GM10248 (cell line): Measurements from ENCODE around the gene B3GALT5.

Experiments used
- CTCF ChIA-PET: fragments of 300-600 bp; sonication (Branson Sonifier 250); formaldehyde crosslinking; extraction: SDS; loops from one replicate; lab custom pipeline; 2021; ENCODE audit warnings: antibody characterized with exemption; lab: Yijun Ruan, JAX
- POLR2A ChIA-PET: fragments of 350-650 bp; sonication (Branson Sonifier 250); formaldehyde crosslinking; extraction: SDS; loops from one replicate; lab custom pipeline; 2020; ENCODE audit warnings: antibody characterized with exemption; lab: Yijun Ruan, JAX
- DNase-seq: peaks from one replicate; pipeline ENCODE4 v3.0.0; 2012; ENCODE audit errors: extremely low spot score
- TF ChIP-seq, protein P1 (sequence below): IDR thresholded peaks from 2 replicates; pipeline ENCODE4 v1.5.1; 2012; ENCODE audit warnings: mild to moderate bottlenecking, low read depth; ENCODE audit errors: extremely low read depth, missing control alignments, control extremely low read depth

Gene B3GALT5

DNA sequence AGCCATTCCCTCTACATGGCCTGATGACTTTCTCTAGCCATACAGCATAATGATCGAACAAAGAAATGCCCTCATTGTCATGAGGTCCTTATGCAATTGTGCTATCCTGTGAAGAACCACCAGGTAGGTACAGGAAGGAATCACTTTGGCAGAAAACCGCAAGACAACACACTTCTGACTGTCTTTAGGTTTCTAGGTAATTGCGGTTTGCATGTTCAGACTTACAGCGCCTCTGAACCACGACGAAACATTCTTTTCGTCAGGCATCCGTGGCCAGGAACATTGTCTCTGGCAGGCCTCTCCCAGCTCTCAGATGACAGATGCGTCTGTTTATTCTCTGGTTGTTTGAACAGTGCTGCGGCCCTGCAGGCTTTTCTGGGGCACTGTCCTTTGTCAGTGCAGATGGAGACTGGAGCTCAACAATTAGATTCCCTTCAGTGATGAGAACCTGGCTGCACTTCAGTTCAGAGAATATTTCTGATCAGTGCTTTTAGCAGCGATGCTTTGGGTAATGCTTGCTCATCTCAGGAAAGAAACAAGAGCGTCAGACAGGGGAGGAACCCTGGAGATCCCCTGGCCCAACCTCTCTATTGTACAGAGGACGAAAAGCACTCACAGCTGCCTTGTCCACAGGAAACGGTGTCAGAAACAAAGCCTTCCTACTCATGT lies 63.4 kb downstream of the B3GALT5 start:
- TF ChIP-seq, protein P1, sequence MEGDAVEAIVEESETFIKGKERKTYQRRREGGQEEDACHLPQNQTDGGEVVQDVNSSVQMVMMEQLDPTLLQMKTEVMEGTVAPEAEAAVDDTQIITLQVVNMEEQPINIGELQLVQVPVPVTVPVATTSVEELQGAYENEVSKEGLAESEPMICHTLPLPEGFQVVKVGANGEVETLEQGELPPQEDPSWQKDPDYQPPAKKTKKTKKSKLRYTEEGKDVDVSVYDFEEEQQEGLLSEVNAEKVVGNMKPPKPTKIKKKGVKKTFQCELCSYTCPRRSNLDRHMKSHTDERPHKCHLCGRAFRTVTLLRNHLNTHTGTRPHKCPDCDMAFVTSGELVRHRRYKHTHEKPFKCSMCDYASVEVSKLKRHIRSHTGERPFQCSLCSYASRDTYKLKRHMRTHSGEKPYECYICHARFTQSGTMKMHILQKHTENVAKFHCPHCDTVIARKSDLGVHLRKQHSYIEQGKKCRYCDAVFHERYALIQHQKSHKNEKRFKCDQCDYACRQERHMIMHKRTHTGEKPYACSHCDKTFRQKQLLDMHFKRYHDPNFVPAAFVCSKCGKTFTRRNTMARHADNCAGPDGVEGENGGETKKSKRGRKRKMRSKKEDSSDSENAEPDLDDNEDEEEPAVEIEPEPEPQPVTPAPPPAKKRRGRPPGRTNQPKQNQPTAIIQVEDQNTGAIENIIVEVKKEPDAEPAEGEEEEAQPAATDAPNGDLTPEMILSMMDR: no peak
- CTCF ChIA-PET: no interaction called here
- no peak for DNase-seq
- POLR2A ChIA-PET: no interaction called here

DNA sequence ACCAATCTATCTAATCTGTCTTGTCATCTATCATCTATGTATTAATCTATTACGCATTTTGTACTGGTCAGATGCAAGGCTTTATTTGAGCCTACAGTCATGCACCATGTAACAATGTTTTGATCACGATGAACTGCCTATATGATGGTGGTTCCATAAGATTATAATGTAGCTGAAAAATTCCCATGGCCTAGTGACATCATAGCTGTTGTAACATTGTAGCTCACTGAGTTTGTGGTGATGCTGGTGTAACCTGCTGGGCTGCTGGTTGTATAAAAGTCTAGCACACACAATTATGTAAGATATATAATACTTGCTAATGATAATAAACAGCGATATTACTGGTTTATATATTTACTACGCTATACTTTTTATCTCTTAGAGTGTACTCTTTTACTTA lies 67.5 kb downstream of the B3GALT5 start:
- CTCF ChIA-PET: no interaction called here
- TF ChIP-seq, protein P1: no peak

DNA sequence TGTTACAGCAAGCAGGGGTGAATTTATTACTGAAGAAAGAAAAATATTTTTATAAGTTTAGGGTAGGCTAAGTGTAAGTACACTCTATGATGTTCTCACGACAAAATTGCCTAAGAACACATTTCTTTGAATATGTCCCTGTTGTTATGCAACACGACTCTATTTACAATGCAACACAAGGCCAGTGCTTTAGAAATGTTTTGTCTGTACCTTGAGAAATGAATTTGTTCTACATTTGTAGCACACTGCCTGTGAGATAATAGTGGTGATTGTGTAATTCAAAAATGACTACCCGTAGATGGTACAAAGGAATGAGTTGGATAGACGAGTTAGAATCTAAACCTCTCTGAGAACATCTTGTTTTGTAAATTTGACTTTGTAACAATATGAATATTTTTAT lies 68.5 kb downstream of the B3GALT5 start:
- POLR2A ChIA-PET: no interaction called here
- TF ChIP-seq, protein P1: no peak
- CTCF ChIA-PET: no interaction called here

More for the DNA sequence above, 67.5 kb downstream of the B3GALT5 start:
- DNase-seq: no peak
- POLR2A ChIA-PET: no interaction called here

DNA sequence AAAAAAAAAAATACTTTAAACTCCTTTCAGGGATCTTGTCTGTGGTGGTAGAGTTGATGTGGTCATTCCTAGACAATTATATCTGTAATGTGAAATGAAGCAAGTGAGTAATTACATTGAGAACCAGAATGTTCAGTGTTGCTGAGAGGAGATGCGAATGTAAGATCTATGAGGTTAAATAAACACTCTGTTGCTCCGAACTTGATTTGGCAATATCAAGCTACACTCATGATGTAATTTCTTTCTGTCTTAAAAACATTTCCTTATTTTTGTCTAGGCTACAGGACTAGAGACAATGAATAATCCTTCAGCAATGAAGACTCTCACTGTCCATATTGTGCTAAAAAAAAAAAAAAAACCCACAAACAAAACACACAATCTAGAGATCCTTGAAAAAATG lies 69.1 kb downstream of the B3GALT5 start:
- no peak for DNase-seq
- TF ChIP-seq, protein P1: no peak
- CTCF ChIA-PET: no interaction called here
- POLR2A ChIA-PET: no interaction called here

More for the DNA sequence above, 68.5 kb downstream of the B3GALT5 start:
- no peak for DNase-seq

DNA sequence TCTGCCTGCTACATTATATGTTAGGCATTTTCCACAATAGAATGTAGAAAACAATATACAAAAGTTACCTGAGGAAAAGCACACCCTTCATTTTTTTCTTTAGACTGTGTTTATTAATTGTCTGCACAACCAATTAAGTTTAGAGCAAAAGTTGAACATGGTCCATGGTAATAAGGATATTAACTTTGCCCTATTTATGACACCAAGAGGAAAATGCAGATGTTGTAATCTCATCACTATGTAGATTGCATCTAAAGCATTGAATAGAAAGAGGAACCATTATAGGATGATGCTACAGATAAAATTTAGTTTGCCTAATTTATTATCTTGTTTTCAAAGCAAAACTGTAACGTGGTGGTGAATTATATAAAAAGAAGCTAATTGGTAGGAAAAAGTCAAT lies 72.5 kb downstream of the B3GALT5 start:
- TF ChIP-seq, protein P1: no peak
- ChIA-PET CTCF (interaction anchor here (1.2 kb wide), 1 partner anchor 30 kb away, joined by 3 read pairs; no protein-coding TSS in a partner anchor), POLR2A (no interaction called here)
- no peak for DNase-seq

DNA sequence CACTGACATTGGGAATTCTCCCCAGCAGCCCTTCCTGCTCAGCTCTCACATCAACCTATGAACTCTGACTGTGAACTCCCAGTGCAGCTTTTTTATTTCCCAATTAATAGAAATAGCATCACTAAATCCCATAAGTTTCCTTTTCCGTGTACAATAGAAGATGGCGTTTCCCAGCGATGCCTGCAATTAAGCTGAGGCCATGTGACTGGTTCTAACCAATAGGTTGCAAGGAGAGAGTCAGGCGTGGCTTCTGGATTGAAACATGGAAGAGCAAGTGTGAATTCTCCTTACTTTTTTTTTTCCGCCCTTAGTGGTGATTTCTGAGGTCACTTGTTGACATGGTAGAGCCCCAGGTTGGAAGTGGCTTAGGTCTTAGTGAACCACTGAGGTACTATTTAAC lies 73.3 kb downstream of the B3GALT5 start:
- CTCF ChIA-PET: interaction anchor here (1.0 kb wide), 1 partner anchor 29 kb away, joined by 3 read pairs; no protein-coding TSS in a partner anchor
- POLR2A ChIA-PET: no interaction called here
- no peak for DNase-seq
- TF ChIP-seq, protein P1: no peak
